ENCODE results near the gene MASP2. TPM values are rescaled to one million over a fixed set of nuclear protein-coding genes. Genes with fewer than 3 reads are reported as not detected.
A peak's percentile ranks its signal among the peaks of the same experiment; 100 is the strongest.

The MASP2 gene
- total RNA-seq, 6 experiments from 2014 or later: 144 to 222 (median 185) TPM

GRCh38 chr1:11061652-11062365, 14.8 kb upstream of the MASP2 start:
- H3K27me3 ChIP-seq: no peaks in the 10 kb centered on the region
- peaks cover 0 to 15% (median 8%) of the 10 kb centered on the region in 4 donors for H3K36me3 ChIP-seq
- DNase-seq (no peak), ATAC-seq (no peak)
- 50% methylated on average over 3 of the region's 5 CpGs for WGBS (ENCODE audit: insufficient coverage, low coverage, low lambda C conversion rate, missing lambda C conversion rate)
- H3K9me3 ChIP-seq: no peaks in the 10 kb centered on the region
- intact Hi-C loops (cut with DNase I): no loop called here
- peaks cover 0 to 7% (median 3%) of the 10 kb centered on the region in 4 donors for H3K4me1 ChIP-seq
- H3K4me3 ChIP-seq: no peak overlapping the region
- TF ChIP-seq CTCF (IDR thresholded peaks at IDR 0.05): no peak
- no peak for TF ChIP-seq POLR2A (IDR thresholded peaks at IDR 0.05)
- H3K27ac ChIP-seq: no peak overlapping the region

GRCh38 chr1:11059968-11060830, 13.2 kb upstream of the MASP2 start, which contains the start of gene SRM:
TSS of gene SRM (minus strand) at chr1:11060018. CDS start at chr1:11059943, 75 bp downstream.
- Histone ChIP-seq H3K4me1 (peaks cover 0 to 7% (median 3%) of the 10 kb centered on the region in 4 donors), H3K9me3 (no peaks in the 10 kb centered on the region), H3K36me3 (peaks cover 0 to 7% (median 4%) of the 10 kb centered on the region in 4 donors), H3K4me3 (peak within 1 kb of the TSS; percentile 75 to 94 (median 89)), H3K27ac (peak within 1 kb of the TSS in 2 of 3 donors; percentile 12 to 67), H3K27me3 (no peaks in the 10 kb centered on the region)
- ATAC-seq: peak; percentile 93 to 99 (median 96)
- DNase-seq: peak; percentile 94
- peak; percentile 63 for TF ChIP-seq POLR2A (IDR thresholded peaks at IDR 0.05)
- TF ChIP-seq CTCF (IDR thresholded peaks at IDR 0.05): peak; percentile 57 to 86 (median 68)
- WGBS (ENCODE audit: insufficient coverage, low coverage, low lambda C conversion rate, missing lambda C conversion rate): under 1% methylated on average over 17 of the region's 83 CpGs
- intact Hi-C loops (cut with DNase I): no loop called here

GRCh38 chr1:11059155-11059967, 12.3 kb upstream of the MASP2 start:
- intact Hi-C loops (cut with DNase I): no loop called here
- peak in 2 of 3 donors; percentile 46 to 70 for DNase-seq
- peak overlapping the region in 1 of 3 donors; percentile 42 for H3K27ac ChIP-seq

More at GRCh38 chr1:11059155-11059967, 12.3 kb upstream of the MASP2 start:
- ATAC-seq: peak in 2 of 4 donors; percentile 4 to 8
- no peak for TF ChIP-seq CTCF (IDR thresholded peaks at IDR 0.05)
- no peak for TF ChIP-seq POLR2A (IDR thresholded peaks at IDR 0.05)
- WGBS (ENCODE audit: insufficient coverage, low coverage, low lambda C conversion rate, missing lambda C conversion rate): 0% methylated on average over 1 of the region's 72 CpGs
- no peaks in the 10 kb centered on the region for H3K27me3 ChIP-seq
- H3K36me3 ChIP-seq: peaks cover 0 to 12% (median under 1%) of the 10 kb centered on the region in 4 donors
- H3K4me1 ChIP-seq: peaks cover 0 to 7% (median 3%) of the 10 kb centered on the region in 4 donors
- no peaks in the 10 kb centered on the region for H3K9me3 ChIP-seq
- peak overlapping the region; percentile 75 to 94 (median 89) for H3K4me3 ChIP-seq
